ENCODE measurements around the gene UBA1.

The UBA1 gene

DNA sequence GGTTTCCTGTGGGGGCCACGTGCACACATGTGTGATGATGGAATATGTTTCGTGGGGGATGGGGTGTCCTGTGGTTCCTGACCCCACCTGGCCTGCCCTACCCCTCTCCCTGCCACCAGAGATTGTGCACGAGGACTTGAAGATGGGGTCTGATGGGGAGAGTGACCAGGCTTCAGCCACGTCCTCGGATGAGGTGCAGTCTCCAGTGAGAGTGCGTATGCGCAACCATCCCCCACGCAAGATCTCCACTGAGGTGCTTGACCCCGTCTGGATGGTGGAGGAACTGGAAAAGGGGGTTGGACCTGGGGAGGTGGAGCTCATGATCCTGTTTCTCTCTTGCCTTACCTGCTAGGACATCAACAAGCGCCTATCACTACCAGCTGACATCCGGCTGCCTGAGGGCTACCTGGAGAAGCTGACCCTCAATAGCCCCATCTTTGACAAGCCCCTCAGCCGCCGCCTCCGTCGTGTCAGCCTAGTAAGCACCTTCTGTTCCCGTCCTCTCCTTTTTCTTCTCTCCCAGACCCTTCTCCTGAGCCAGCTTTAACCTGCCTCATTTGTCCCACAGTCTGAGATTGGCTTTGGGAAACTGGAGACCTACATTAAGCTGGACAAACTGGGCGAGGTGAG lies 30.8 kb downstream of the UBA1 start:
- TF ChIP-seq, protein P1, sequence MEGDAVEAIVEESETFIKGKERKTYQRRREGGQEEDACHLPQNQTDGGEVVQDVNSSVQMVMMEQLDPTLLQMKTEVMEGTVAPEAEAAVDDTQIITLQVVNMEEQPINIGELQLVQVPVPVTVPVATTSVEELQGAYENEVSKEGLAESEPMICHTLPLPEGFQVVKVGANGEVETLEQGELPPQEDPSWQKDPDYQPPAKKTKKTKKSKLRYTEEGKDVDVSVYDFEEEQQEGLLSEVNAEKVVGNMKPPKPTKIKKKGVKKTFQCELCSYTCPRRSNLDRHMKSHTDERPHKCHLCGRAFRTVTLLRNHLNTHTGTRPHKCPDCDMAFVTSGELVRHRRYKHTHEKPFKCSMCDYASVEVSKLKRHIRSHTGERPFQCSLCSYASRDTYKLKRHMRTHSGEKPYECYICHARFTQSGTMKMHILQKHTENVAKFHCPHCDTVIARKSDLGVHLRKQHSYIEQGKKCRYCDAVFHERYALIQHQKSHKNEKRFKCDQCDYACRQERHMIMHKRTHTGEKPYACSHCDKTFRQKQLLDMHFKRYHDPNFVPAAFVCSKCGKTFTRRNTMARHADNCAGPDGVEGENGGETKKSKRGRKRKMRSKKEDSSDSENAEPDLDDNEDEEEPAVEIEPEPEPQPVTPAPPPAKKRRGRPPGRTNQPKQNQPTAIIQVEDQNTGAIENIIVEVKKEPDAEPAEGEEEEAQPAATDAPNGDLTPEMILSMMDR (IDR thresholded peaks at IDR 0.05; ENCODE audit: insufficient read depth, low read depth, low read length, missing control alignments): no peak
- no peak overlapping the region for H3K4me3 ChIP-seq (ENCODE audit: low read length)
- no peak for DNase-seq (ENCODE audit: low read depth)

- DNase-seq (ENCODE audit: low read depth): no peak
- TF ChIP-seq, protein P1 (IDR thresholded peaks at IDR 0.05; ENCODE audit: insufficient read depth, low read depth, low read length, missing control alignments): no peak
- no peak overlapping the region for H3K4me3 ChIP-seq (ENCODE audit: low read length)
These were observed 31.3 kb downstream of the UBA1 start for GRCh38 chrX:47224896-47225290.

- H3K4me3 ChIP-seq (ENCODE audit: low read length): no peak overlapping the region
- no peak for DNase-seq (ENCODE audit: low read depth)
- TF ChIP-seq, protein P1 (IDR thresholded peaks at IDR 0.05; ENCODE audit: insufficient read depth, low read depth, low read length, missing control alignments): no peak
These were observed 32.4 kb downstream of the UBA1 start for GRCh38 chrX:47226071-47226470.

DNA sequence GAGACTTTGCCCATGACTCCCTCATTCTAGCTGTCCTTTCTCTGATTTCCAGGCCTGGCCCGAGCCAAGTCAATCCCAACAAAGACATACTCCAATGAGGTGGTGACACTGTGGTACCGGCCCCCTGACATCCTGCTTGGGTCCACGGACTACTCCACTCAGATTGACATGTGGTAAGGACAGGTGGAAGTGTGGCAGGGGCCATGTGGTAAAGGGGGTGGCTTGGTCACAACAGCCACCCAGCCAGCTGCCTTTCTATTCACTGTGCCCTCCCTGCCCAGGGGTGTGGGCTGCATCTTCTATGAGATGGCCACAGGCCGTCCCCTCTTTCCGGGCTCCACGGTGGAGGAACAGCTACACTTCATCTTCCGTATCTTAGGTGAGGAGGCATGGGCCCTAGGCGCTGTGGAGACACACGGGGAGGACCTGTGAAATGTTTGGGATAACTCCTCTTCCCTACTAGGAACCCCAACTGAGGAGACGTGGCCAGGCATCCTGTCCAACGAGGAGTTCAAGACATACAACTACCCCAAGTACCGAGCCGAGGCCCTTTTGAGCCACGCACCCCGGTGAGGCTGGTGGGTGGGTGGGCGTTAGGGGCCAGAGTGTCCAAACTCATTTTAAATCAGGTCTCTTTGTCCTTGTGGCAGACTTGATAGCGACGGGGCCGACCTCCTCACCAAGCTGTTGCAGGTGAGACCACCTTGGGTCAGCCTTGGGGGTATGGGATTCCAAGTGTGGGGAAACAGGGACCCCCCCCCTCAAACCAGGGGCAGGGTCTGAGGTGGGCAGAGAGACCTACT lies 33.1 kb downstream of the UBA1 start:
- no peak overlapping the region for H3K4me3 ChIP-seq (ENCODE audit: low read length)
- no peak for DNase-seq (ENCODE audit: low read depth)
- TF ChIP-seq, protein P1 (IDR thresholded peaks at IDR 0.05; ENCODE audit: insufficient read depth, low read depth, low read length, missing control alignments): no peak

DNA sequence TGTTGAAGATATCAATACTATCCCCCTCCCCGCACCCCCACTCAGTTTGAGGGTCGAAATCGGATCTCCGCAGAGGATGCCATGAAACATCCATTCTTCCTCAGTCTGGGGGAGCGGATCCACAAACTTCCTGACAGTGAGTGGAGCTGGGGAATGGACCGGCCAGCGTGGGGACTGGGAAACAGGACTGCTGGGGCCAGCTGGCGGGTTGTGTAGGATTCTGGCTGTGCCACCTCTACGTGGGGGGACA lies 33.6 kb downstream of the UBA1 start:
- TF ChIP-seq, protein P1 (IDR thresholded peaks at IDR 0.05; ENCODE audit: insufficient read depth, low read depth, low read length, missing control alignments): no peak
- no peak for DNase-seq (ENCODE audit: low read depth)
- no peak overlapping the region for H3K4me3 ChIP-seq (ENCODE audit: low read length)

- DNase-seq (ENCODE audit: low read depth): no peak
- TF ChIP-seq, protein P1 (IDR thresholded peaks at IDR 0.05; ENCODE audit: insufficient read depth, low read depth, low read length, missing control alignments): no peak
- no peak overlapping the region for H3K4me3 ChIP-seq (ENCODE audit: low read length)
These were observed 35.1 kb downstream of the UBA1 start for GRCh38 chrX:47228550-47229270.
